A549 (cell line): Measurements from ENCODE around the gene DCTN3. TPM values are rescaled to one million over a fixed set of nuclear protein-coding genes. Genes with fewer than 3 reads are reported as not detected.

Source experiments
- ATAC-seq, 2 experiments: fragments of 200-7000 bp in 1 of 2; fragments of >200 bp in 1 of 2; cut with Nextera tagmentation in 1 of 2; cut with Tn5 transposase in 1 of 2; 3 replicates each; pipeline versions ENCODE4 v1.8.0 to v1.9.1; 2018 to 2020; ENCODE audit warnings: mild to moderate bottlenecking in 1 of 2, moderate library complexity in 1 of 2
- CTCF ChIA-PET: fragments of 300-600 bp; sonication (Branson Sonifier 250); formaldehyde crosslinking; extraction: SDS; loops from one replicate; lab custom pipeline; 2021; ENCODE audit warnings: antibody characterized with exemption, inconsistent platforms; lab: Yijun Ruan, JAX
- POLR2A ChIA-PET: fragments of 350-600 bp; formaldehyde crosslinking; extraction: SDS; loops from one replicate; lab custom pipeline; 2021; ENCODE audit warnings: antibody characterized with exemption, inconsistent platforms; lab: Yijun Ruan, JAX
- DNase-seq, 2 experiments: peaks; one replicate each; pipeline versions ENCODE4 v3.0.0 to v3.0.0-alpha.2; 2011 to 2016; ENCODE audit warnings: low read depth in 1 of 2, low spot score in 1 of 2
- FAIRE-seq: peaks from 2 replicates; lab custom pipeline; 2011; peaks lifted over from hg19 to GRCh38; lab: Jason Lieb, UNC
- H3K27ac ChIP-seq, 2 experiments: fragments of >200 bp; sonication (Bioruptor Twin); formaldehyde crosslinking; 3 replicates each; pipeline ENCODE4 v1.5.1; 2016 to 2017
- H3K4me1 ChIP-seq: fragments of >200 bp; sonication (Bioruptor Twin); formaldehyde crosslinking; 3 replicates; pipeline ENCODE4 v1.6.1; 2016
- H3K4me2 ChIP-seq: fragments of >200 bp; sonication (Bioruptor Twin); formaldehyde crosslinking; 3 replicates; pipeline ENCODE4 v1.6.1; 2016
- H3K4me3 ChIP-seq: fragments of >200 bp; sonication (Bioruptor Twin); formaldehyde crosslinking; 3 replicates; pipeline ENCODE4 v1.5.1; 2016
- H3K9me3 ChIP-seq: fragments of >200 bp; sonication (Bioruptor Twin); formaldehyde crosslinking; 3 replicates; pipeline ENCODE4 v1.6.1; 2016
- CBX2 ChIP-seq: fragments of 200-600 bp; sonication (generic); IDR thresholded peaks from 2 replicates; pipeline ENCODE4 v1.6.1; 2016; ENCODE audit warnings: low read depth, mild to moderate bottlenecking, borderline replicate concordance
- E2F6 ChIP-seq: IDR thresholded peaks from 2 replicates; pipeline ENCODE4 v1.6.1; 2012; ENCODE audit warnings: low read depth, borderline replicate concordance
- FOXS1 ChIP-seq: fragments of 250-450 bp; sonication (Bioruptor Pico); IDR thresholded peaks from 2 replicates; pipeline ENCODE4 v1.5.0; 2020; ENCODE audit warnings: mild to moderate bottlenecking, moderate library complexity
- JUNB ChIP-seq: fragments of >200 bp; sonication (Bioruptor Twin); formaldehyde crosslinking; IDR thresholded peaks from 2 replicates; pipeline ENCODE4 v1.6.1; 2016
- MAZ ChIP-seq: fragments of 150-350 bp; IDR thresholded peaks from 2 replicates; pipeline ENCODE4 v1.6.1; 2014; ENCODE audit warnings: antibody characterized with exemption, low read depth, low read length, borderline replicate concordance
- NPAS2 ChIP-seq: fragments of 250-450 bp; sonication (Bioruptor Pico); IDR thresholded peaks from 2 replicates; pipeline ENCODE4 v1.8.0; 2022; ENCODE audit warnings: mild to moderate bottlenecking, moderate library complexity, borderline replicate concordance
- RFX5 ChIP-seq: fragments of 450-650 bp; IDR thresholded peaks from 2 replicates; pipeline ENCODE4 v1.7.1; 2014; ENCODE audit warnings: antibody characterized with exemption, mild to moderate bottlenecking, moderate library complexity
- TFCP2L1 ChIP-seq: fragments of 250-450 bp; sonication (Bioruptor Pico); IDR thresholded peaks from 2 replicates; pipeline ENCODE4 v1.5.0; 2021; ENCODE audit warnings: mild to moderate bottlenecking
- ZFP36 ChIP-seq: fragments of 450-650 bp; IDR thresholded peaks from 2 replicates; pipeline ENCODE4 v1.6.1; 2014; ENCODE audit warnings: borderline replicate concordance; ENCODE audit not compliant: partially characterized antibody
- ZNF302 ChIP-seq: fragments of 250-450 bp; sonication (Bioruptor Pico); IDR thresholded peaks from 2 replicates; pipeline ENCODE4 v1.9.0; 2021; ENCODE audit warnings: inconsistent platforms, mild to moderate bottlenecking, moderate library complexity
- WGBS: methylation state at CpG from one replicate; pipeline ENCODE4 v1.1.6; 2017; ENCODE audit errors: missing lambda C conversion rate; 5-methylcytosine and 5-hydroxymethylcytosine counted together
- polyA plus RNA-seq, 4 experiments: library from polyadenylated mRNA; depleted of rRNA in 3 of 4; stranded (reverse); fragments of >200 nt; fragmentation: RNase III in 1 of 4; extraction: RNeasy Plus Mini Kit Qiagen cat#74134 plus additional on column Dnase treatment in 1 of 4; gene quantifications; 2 replicates in 3 of 4; 3 replicates in 1 of 4; pipeline ENCODE4 v1.2.3, GENCODE V29; 2011 to 2017
- small RNA-seq, 6 experiments: library from RNA; depleted of rRNA; stranded (forward); fragments of <200 nt; gene quantifications; one replicate each; pipeline ENCODE3, GENCODE V24; 2012
- TF ChIP-seq, protein P1 (sequence below): fragments of 150-350 bp; IDR thresholded peaks from 2 replicates; pipeline ENCODE4 v1.6.1; 2014; ENCODE audit warnings: low read depth, mild to moderate bottlenecking, low read length
- TF ChIP-seq, protein P2 (sequence below): fragments of >200 bp; sonication (Bioruptor Twin); formaldehyde crosslinking; IDR thresholded peaks from 3 replicates; pipeline ENCODE4 v1.6.1; 2016

DCTN3 gene
- polyA plus RNA-seq, 2 of the 4 experiments (the other 2 are of a cell fraction) = 74.3 to 92.9 TPM

GRCh38 chr9:34565856-34566255 is 54.4 kb downstream of the DCTN3 start:
- 68% methylated on average over 8 of the region's 8 CpGs for WGBS
- Histone ChIP-seq H3K4me2 (no peak overlapping the region), H3K4me1 (no peaks in the 10 kb centered on the region), H3K4me3 (no peak overlapping the region), H3K27ac (no peak overlapping the region), H3K9me3 (no peaks in the 10 kb centered on the region)
- POLR2A ChIA-PET = no interaction called here
- DNase-seq (no peak), ATAC-seq (no peak), FAIRE-seq (no peak)
- TF ChIP-seq ZNF302 (CRISPR knock-in tag) = no peak
- CTCF ChIA-PET = interaction anchor here (1.0 to 6.6 kb wide), 6 partner anchors 10 to 162 kb away, joined by 3 to 59 read pairs (median 4); no protein-coding TSS in a partner anchor

- ChIA-PET CTCF (interaction anchor here (1.1 to 4.5 kb wide), 6 partner anchors 17 to 161 kb away, joined by 3 to 31 read pairs (median 6); no protein-coding TSS in a partner anchor), POLR2A (no interaction called here)
- 92% methylated on average over 16 of the region's 16 CpGs for WGBS
- Histone ChIP-seq H3K4me3 (no peak overlapping the region), H3K27ac (no peak overlapping the region), H3K4me1 (peaks cover 9% of the 10 kb centered on the region), H3K4me2 (no peak overlapping the region), H3K9me3 (no peaks in the 10 kb centered on the region)
- FAIRE-seq (no peak), ATAC-seq (no peak), DNase-seq (no peak)
- TF ChIP-seq FOXS1 (CRISPR knock-in tag) (no peak), JUNB (no peak), TFCP2L1 (no peak), E2F6 (no peak), RFX5 (no peak), MAZ (no peak), NPAS2 (CRISPR knock-in tag) (no peak), ZFP36 (no peak), CBX2 (no peak)
- TF ChIP-seq, protein P1, sequence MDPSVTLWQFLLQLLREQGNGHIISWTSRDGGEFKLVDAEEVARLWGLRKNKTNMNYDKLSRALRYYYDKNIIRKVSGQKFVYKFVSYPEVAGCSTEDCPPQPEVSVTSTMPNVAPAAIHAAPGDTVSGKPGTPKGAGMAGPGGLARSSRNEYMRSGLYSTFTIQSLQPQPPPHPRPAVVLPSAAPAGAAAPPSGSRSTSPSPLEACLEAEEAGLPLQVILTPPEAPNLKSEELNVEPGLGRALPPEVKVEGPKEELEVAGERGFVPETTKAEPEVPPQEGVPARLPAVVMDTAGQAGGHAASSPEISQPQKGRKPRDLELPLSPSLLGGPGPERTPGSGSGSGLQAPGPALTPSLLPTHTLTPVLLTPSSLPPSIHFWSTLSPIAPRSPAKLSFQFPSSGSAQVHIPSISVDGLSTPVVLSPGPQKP = no peak
- TF ChIP-seq, protein P2, sequence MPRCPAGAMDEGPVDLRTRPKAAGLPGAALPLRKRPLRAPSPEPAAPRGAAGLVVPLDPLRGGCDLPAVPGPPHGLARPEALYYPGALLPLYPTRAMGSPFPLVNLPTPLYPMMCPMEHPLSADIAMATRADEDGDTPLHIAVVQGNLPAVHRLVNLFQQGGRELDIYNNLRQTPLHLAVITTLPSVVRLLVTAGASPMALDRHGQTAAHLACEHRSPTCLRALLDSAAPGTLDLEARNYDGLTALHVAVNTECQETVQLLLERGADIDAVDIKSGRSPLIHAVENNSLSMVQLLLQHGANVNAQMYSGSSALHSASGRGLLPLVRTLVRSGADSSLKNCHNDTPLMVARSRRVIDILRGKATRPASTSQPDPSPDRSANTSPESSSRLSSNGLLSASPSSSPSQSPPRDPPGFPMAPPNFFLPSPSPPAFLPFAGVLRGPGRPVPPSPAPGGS = no peak
These were observed 55.7 kb downstream of the DCTN3 start for GRCh38 chr9:34564617-34565016.

Small RNAs within 50 kb of the gene (small RNA-seq; reads per million reads assigned to genes)
- 0 reads per million in 6 experiments for gene CCL27

Other genes with a start within 250 kb of the DCTN3 start
- gene MYORG, start 243.6 kb downstream of the DCTN3 start, polyA plus RNA-seq (2011; rRNA removed) = 2.2 and 3.7 TPM in 2 replicates
- 3.3 to 4.2 TPM (median 4.1 TPM) in 3 replicates for gene MYORG, start 243.6 kb downstream of the DCTN3 start, polyA plus RNA-seq (2017; fragmentation: RNase III; extraction: RNeasy Plus Mini Kit Qiagen cat#74134 plus additional on column Dnase treatment)
- 8.1 and 10.4 TPM in 2 replicates for gene FAM219A, start 161.9 kb downstream of the DCTN3 start, polyA plus RNA-seq (2011; rRNA removed)
- gene FAM219A, start 161.9 kb downstream of the DCTN3 start, polyA plus RNA-seq (2017; fragmentation: RNase III; extraction: RNeasy Plus Mini Kit Qiagen cat#74134 plus additional on column Dnase treatment) = 13.5 to 15.7 TPM (median 15.3 TPM) in 3 replicates
- gene DNAI1, start 161.7 kb downstream of the DCTN3 start, polyA plus RNA-seq (2011; rRNA removed) = 0.16 and 0.27 TPM in 2 replicates
- gene DNAI1, start 161.7 kb downstream of the DCTN3 start, polyA plus RNA-seq (2017; fragmentation: RNase III; extraction: RNeasy Plus Mini Kit Qiagen cat#74134 plus additional on column Dnase treatment) = 0.34 to 0.50 TPM (median 0.40 TPM) in 3 replicates
- gene ENHO, start 97.5 kb downstream of the DCTN3 start, polyA plus RNA-seq (2011; rRNA removed) = 0.28 and 0.32 TPM in 2 replicates
- 1.3 to 1.9 TPM (median 1.7 TPM) in 3 replicates for gene ENHO, start 97.5 kb downstream of the DCTN3 start, polyA plus RNA-seq (2017; fragmentation: RNase III; extraction: RNeasy Plus Mini Kit Qiagen cat#74134 plus additional on column Dnase treatment)
- not detected in 2 replicates for gene CNTFR, start 30.8 kb downstream of the DCTN3 start, polyA plus RNA-seq (2011; rRNA removed)
- 0.04 to 0.09 TPM in 2 of 3 replicates, not detected in the other for gene CNTFR, start 30.8 kb downstream of the DCTN3 start, polyA plus RNA-seq (2017; fragmentation: RNase III; extraction: RNeasy Plus Mini Kit Qiagen cat#74134 plus additional on column Dnase treatment)
- gene RPP25L, start 8.4 kb downstream of the DCTN3 start, polyA plus RNA-seq (2011; rRNA removed) = 40.8 and 46.5 TPM in 2 replicates
- gene RPP25L, start 8.4 kb downstream of the DCTN3 start, polyA plus RNA-seq (2017; fragmentation: RNase III; extraction: RNeasy Plus Mini Kit Qiagen cat#74134 plus additional on column Dnase treatment) = 36.7 to 41.7 TPM (median 39.8 TPM) in 3 replicates
- gene ARID3C, start 8.6 kb upstream of the DCTN3 start, polyA plus RNA-seq (2011; rRNA removed) = 0.12 TPM in 1 of 2 replicates, not detected in the other
- gene ARID3C, start 8.6 kb upstream of the DCTN3 start, polyA plus RNA-seq (2017; fragmentation: RNase III; extraction: RNeasy Plus Mini Kit Qiagen cat#74134 plus additional on column Dnase treatment) = 0.08 to 0.10 TPM (median 0.09 TPM) in 3 replicates
- 64.6 and 95.4 TPM in 2 replicates for gene SIGMAR1, start 17.3 kb upstream of the DCTN3 start, polyA plus RNA-seq (2011; rRNA removed)
- 141 to 150 TPM (median 147 TPM) in 3 replicates for gene SIGMAR1, start 17.3 kb upstream of the DCTN3 start, polyA plus RNA-seq (2017; fragmentation: RNase III; extraction: RNeasy Plus Mini Kit Qiagen cat#74134 plus additional on column Dnase treatment)
- gene GALT, start 26.2 kb upstream of the DCTN3 start, polyA plus RNA-seq (2011; rRNA removed) = 19.0 and 24.4 TPM in 2 replicates
- gene GALT, start 26.2 kb upstream of the DCTN3 start, polyA plus RNA-seq (2017; fragmentation: RNase III; extraction: RNeasy Plus Mini Kit Qiagen cat#74134 plus additional on column Dnase treatment) = 24.7 to 31.9 TPM (median 28.4 TPM) in 3 replicates
- 5.6 and 8.1 TPM in 2 replicates for gene IL11RA, start 31.7 kb upstream of the DCTN3 start, polyA plus RNA-seq (2011; rRNA removed)
- 5.1 to 7.8 TPM (median 6.8 TPM) in 3 replicates for gene IL11RA, start 31.7 kb upstream of the DCTN3 start, polyA plus RNA-seq (2017; fragmentation: RNase III; extraction: RNeasy Plus Mini Kit Qiagen cat#74134 plus additional on column Dnase treatment)
- gene CCL27, start 42.2 kb upstream of the DCTN3 start, polyA plus RNA-seq (2011; rRNA removed) = 0.26 and 0.27 TPM in 2 replicates
- 0.16 to 0.26 TPM (median 0.22 TPM) in 3 replicates for gene CCL27, start 42.2 kb upstream of the DCTN3 start, polyA plus RNA-seq (2017; fragmentation: RNase III; extraction: RNeasy Plus Mini Kit Qiagen cat#74134 plus additional on column Dnase treatment)
- not detected in 2 replicates for gene CCL19, start 70.8 kb upstream of the DCTN3 start, polyA plus RNA-seq (2011; rRNA removed)
- gene CCL19, start 70.8 kb upstream of the DCTN3 start, polyA plus RNA-seq (2017; fragmentation: RNase III; extraction: RNeasy Plus Mini Kit Qiagen cat#74134 plus additional on column Dnase treatment) = not detected in 3 replicates
- not detected in 2 replicates for gene CCL21, start 89.6 kb upstream of the DCTN3 start, polyA plus RNA-seq (2011; rRNA removed)
- not detected in 3 replicates for gene CCL21, start 89.6 kb upstream of the DCTN3 start, polyA plus RNA-seq (2017; fragmentation: RNase III; extraction: RNeasy Plus Mini Kit Qiagen cat#74134 plus additional on column Dnase treatment)